GM12892 (cell line): ENCODE results near the gene OR1F1.

Experiments used
- POLR2A ChIP-seq: IDR thresholded peaks from 2 replicates; pipeline ENCODE4 v1.6.1; 2011; ENCODE audit warnings: low read depth, low read length, control low read depth
- POLR2AphosphoS5 ChIP-seq: IDR thresholded peaks from 2 replicates; pipeline ENCODE4 v1.6.1; 2011; ENCODE audit warnings: low read depth, low read length, control low read depth

DNA sequence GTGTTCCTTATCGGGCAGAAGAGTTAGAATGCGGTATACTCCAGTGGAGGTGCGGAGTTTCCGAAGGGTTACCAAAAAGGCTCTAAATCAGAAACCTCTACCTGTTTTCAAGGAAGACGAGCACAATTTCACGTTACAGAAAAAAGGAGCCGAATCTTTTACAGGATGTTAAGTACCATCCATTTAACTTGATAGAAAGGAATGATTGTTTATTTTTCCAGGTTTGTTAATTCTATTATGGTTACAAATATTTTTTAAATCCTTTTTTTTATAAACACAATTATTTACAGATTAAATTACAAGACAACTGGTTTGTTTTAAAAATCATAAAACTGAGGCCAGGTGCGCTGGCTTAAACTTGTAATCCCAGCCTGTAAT lies 35.0 kb upstream of the OR1F1 start:
- TF ChIP-seq POLR2A (no peak), POLR2AphosphoS5 (no peak)
